Activated CD4-positive, alpha-beta T cell treated with anti-CD3 and anti-CD28 coated beads, Interleukin-10, Interleukin-2, amounts not matched to agents 100 ng/mL and 50 ng/mL, durations not matched to agents 16 hours and 8 hours (primary cell): Measurements from ENCODE around the gene TNRC6C.
A peak's percentile ranks its signal among the peaks of the same experiment; 100 is the strongest.
"Not testable (repeated sequence)": the region's sequence is repeated elsewhere in the genome, so short reads cannot be mapped to it uniquely, and the experiment has no call there.

Source experiments
- DNase-seq: peaks from one replicate; pipeline ENCODE4 v3.0.0-alpha.2; 2020

Gene TNRC6C

GRCh38 chr17:78049609-78050008 lies 91.1 kb downstream of the TNRC6C start:
- DNase-seq, result no peak

GRCh38 chr17:78051186-78051972 lies 92.9 kb downstream of the TNRC6C start:
- no peak for DNase-seq

- no peak for DNase-seq
These were observed 95.4 kb downstream of the TNRC6C start for GRCh38 chr17:78053777-78054468.

- no peak for DNase-seq
These were observed 98.7 kb downstream of the TNRC6C start for GRCh38 chr17:78057113-78057740.

GRCh38 chr17:78058001-78058400 lies 99.5 kb downstream of the TNRC6C start:
- no peak for DNase-seq

GRCh38 chr17:78058581-78058980 lies 100.1 kb downstream of the TNRC6C start:
- DNase-seq, result no peak

GRCh38 chr17:78062596-78062995 lies 104.1 kb downstream of the TNRC6C start:
- DNase-seq, result no peak

- DNase-seq, result peak; percentile 44
These were observed 105.0 kb downstream of the TNRC6C start for GRCh38 chr17:78063489-78063888.

GRCh38 chr17:78064708-78065107 lies 106.2 kb downstream of the TNRC6C start:
- DNase-seq, result no peak

GRCh38 chr17:78066976-78067375 lies 108.5 kb downstream of the TNRC6C start:
- DNase-seq, result not testable (repeated sequence)

GRCh38 chr17:78069695-78070094 lies 111.2 kb downstream of the TNRC6C start:
- DNase-seq, result no peak

GRCh38 chr17:78072961-78073360 lies 114.5 kb downstream of the TNRC6C start:
- no peak for DNase-seq

GRCh38 chr17:78075011-78075410 lies 116.5 kb downstream of the TNRC6C start:
- no peak for DNase-seq

- DNase-seq, result no peak
These were observed 117.0 kb downstream of the TNRC6C start for GRCh38 chr17:78075545-78075944.

GRCh38 chr17:78079253-78079652 lies 120.8 kb downstream of the TNRC6C start:
- DNase-seq, result no peak

- no peak for DNase-seq
These were observed 123.0 kb downstream of the TNRC6C start for GRCh38 chr17:78081551-78081950.

GRCh38 chr17:78082355-78082872 lies 123.9 kb downstream of the TNRC6C start:
- DNase-seq, result not testable (repeated sequence)

- no peak for DNase-seq
These were observed 124.5 kb downstream of the TNRC6C start for GRCh38 chr17:78082988-78083387.

- no peak for DNase-seq
These were observed 128.2 kb downstream of the TNRC6C start for GRCh38 chr17:78086740-78087139.

GRCh38 chr17:78088529-78088928 lies 130.0 kb downstream of the TNRC6C start:
- no peak for DNase-seq

GRCh38 chr17:78089576-78090281 lies 131.2 kb downstream of the TNRC6C start:
- no peak for DNase-seq

- no peak for DNase-seq
These were observed 134.4 kb downstream of the TNRC6C start for GRCh38 chr17:78092794-78093324.

GRCh38 chr17:78095035-78095434 lies 136.5 kb downstream of the TNRC6C start:
- no peak for DNase-seq
